HG03439 (cell line): ENCODE measurements around the gene CHMP6.

Source experiments
- ATAC-seq: cut with Tn5 transposase; IDR thresholded peaks from one replicate; pipeline ENCODE4 v1.9.1; 2021; ENCODE audit warnings: mild to moderate bottlenecking, moderate library complexity; ENCODE audit not compliant: unreplicated experiment

CHMP6 gene

GRCh38 chr17:80992077-80992947 lies 671 bp downstream of the CHMP6 start:
- no peak for ATAC-seq

DNA sequence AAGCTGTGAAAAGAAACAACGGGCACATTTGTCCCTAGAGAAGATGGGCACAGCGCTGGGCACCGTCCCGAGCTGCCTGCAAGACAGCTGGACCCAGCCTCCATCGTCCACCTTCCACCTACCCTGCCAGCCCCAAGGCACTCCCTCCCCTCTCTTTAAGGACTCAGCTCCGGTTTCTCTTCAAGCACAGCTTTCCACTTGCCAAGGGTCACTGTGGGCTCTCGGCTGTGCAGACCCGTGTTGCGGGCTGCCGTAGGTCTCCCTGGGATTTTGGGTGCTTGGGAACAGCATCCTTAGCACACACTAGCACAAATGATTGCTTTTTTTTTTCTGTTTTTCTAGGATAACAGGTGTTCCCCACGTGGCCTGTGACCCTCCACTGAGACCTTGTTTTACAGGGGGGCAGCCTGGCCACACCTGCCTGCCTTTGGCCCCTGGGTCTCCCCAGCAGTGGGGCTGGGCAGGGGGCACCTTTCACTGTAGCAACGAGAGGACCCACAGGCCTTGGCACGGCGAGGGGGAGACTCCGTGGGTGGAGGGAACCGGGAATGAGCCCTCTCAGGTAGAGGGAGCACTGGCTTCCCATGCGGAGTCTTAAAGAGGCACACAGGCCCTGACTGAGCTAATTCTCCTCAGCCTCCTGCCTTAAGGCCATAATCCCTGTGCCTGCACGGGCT lies 1.4 kb downstream of the CHMP6 start:
- no peak for ATAC-seq

- no peak for ATAC-seq
These were observed 3.5 kb downstream of the CHMP6 start for GRCh38 chr17:80995131-80995530.

DNA sequence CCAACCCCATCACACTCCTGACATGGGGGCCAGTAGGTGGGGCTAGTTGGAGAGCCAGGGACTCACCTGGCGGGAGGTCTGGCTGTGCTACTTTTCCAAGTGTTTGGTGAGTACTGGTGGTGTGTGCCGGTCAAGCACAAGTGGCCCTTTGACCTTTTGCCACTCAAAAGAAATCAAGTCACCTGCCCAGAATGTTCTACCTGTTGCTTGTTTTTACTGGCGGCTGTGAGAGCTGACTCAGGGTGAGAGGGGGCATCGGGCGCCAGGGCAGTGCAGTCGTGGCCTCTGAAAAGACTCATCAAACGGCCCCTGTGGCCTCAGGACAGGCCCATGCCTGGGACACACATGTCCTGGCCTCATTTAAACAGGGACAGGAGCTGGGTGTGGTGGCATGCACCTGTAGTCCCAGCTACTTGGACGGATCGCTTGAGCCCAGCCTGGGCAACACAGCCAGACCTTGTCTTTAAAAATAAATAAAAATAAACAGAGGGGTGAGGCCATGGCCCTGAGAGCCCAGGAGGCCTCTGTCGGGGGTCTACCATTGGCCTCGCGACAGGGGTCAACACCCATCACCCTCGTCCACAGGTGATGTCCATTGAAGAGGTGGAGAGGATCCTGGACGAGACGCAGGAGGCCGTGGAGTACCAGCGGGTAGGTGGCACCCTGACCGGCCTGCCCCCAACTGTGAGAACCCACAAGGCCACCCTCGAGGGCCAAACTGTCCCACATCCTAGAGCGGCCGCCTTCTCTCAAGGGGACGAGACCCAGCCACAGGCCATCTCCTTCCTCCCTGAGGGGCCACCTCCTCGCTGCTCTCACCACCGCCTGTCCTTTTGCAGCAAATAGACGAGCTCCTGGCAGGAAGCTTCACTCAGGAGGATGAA lies 5.0 kb downstream of the CHMP6 start:
- no peak for ATAC-seq

DNA sequence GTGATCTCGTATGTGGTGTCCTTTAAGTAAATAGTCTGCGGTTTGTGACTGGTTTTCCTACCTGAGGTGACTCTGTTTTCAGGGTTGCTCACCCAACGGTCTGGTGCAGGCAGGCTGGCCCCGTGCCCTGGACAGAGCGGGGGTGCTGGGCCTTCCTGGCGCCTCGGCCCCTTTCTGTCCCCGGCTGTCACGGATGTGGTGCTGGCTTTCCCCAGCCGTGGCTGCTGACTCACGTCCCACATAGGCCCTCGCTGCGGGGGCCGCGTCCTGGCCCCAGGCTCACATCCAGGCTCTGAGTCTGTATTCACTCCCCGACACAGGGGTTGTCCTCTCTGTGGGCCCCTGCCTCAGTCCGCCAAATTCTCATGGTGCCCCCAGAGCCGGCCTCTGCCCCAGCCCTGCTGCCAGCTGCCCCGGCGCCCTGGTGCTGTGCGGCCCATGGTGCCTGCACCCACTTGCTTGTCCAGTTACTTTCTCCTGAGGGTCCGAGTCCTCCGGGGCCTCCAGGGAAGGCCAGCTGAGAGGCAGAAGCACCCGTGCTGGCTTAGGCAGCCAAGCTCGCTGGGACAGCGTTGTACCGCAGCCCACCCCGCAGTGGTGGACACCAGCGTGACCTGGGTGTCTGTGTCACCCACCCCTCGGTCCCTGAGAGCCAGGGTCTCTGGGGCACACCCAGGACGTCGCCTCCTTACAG lies 5.9 kb downstream of the CHMP6 start:
- no peak for ATAC-seq

GRCh38 chr17:80998118-80998747 lies 6.6 kb downstream of the CHMP6 start:
- no peak for ATAC-seq

DNA sequence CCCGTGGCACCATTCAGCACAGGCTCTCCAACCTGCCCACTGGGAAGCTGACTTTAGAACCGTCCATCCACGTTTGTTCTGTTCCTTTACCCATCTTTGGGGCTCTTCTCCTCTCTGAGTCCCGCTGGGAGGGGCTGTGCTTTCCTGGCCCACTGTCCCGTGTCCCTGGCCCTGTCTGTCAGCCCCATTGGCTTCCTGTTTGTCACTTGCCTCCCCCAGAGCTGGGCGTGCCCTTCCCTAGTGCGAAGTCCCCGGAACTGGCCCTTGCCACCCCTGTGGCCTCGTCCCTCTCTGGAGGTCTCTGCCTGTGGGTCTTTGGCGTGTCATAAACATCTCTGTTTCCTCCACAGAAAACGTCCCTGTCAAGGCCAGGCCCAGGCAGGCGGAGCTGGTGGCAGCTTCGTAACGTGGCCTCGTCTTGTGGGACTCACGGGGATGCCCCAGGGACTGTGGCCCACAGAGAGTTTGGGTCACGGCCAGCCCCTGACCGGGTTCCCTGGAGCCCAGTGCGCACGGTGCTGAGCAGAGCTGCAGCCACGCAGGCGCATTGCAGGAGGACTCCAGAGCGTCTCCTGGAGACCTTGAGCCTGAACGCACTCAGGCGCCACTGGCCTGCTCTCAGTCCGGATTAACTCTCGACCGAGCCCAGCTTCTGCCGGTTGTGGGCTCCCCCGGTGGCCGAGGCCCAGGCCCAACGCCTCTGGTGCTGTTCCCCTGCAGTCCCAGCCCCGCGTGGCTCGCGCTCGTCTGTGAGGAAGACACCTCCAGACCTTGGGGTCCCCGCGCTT lies 7.3 kb downstream of the CHMP6 start:
- ATAC-seq = no peak

GRCh38 chr17:80999536-81000333 lies 8.1 kb downstream of the CHMP6 start:
- no peak for ATAC-seq

DNA sequence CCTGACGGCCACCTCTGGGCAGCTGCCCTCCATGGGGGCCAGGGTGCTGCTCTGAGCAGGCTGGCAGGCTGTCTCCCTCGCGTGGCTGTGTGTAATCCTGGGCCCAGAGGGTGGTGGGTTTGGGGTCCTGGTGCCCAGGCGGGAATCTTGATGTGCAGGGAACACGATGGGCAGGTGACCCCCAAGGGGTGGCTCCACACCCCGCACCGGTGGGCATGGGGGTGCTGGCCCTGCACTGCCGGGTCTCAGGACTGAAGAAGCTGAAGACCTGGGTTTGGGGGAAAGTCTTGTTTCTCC lies 8.6 kb downstream of the CHMP6 start:
- ATAC-seq = no peak

GRCh38 chr17:81000631-81001357 lies 9.2 kb downstream of the CHMP6 start:
- no peak for ATAC-seq

DNA sequence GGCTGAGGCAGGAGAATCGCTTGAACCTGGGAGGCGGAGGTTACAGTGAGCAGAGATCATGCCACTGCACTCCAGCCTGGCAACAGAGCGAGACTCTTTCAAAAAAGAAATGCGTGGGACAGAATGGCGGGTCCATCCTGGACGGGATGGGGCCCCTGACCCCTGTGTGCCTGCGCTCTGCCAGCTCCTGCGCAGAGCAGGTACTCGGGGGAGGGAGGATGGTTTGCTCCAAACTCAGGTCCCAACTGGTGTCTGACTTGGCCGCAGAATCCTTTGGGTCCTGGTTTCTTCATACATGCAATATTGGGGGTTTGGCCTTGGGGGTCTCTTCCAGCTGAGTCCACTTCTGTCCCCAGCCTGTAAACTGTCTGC lies 10.4 kb downstream of the CHMP6 start:
- ATAC-seq = no peak

- ATAC-seq = no peak
These were observed 11.0 kb downstream of the CHMP6 start for GRCh38 chr17:81002409-81003361.

DNA sequence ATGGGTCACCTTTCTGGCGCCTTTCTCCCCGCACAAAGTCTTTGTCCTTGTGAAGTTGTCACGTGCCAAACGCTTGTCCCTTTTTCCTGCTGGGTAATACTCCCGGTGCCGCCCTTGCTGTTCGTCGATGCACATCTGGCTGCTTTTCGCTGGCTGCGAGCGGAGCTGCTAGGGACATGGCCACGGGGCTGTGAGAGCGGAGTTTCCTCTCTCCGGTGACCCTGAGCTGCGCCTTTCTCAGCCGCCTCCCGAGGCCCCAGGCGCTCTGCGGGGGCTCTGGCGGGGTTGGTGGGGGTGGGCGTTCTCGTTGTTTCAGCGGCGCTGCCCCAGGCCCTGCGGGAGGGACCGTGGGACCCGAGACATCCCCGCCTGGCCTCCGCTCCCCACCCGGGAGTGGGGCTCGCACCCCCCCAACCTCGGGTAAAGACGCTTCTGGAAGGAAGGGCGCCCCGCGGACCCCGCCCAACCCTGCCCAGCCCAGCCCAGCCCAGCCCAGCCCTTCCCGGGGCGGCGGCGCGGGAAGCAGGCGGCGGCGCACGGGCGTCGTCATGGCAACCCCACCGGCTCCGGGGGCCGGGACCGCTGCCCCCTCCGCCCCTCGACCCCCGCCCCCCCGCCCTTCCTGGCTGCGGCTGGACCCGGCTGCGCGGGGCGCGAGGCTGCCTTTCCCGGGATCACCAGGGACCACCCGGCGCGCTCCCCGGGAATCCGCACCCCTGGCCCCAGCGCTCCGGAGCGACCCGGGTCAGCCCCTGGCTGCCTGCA lies 12.3 kb downstream of the CHMP6 start:
- no peak for ATAC-seq

DNA sequence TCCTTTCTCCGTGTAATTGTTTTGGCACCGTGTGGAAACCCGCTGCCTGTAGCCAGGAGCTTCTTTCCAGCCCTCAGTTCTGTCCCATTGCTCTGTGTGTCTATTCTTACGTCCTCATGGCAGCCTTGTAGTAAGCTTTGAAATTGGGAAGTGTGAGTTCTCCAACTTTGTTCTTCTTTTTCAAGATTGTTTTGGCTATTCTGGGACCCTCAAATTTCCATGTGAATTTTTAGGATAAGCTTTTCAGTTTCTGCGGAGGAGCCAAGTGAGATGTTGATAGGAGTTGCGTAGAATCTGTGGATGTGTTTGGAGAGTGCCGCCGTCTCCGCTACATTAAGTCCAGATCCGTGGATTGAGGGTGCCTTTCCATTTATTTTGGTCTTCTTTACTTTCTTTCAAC lies 15.2 kb downstream of the CHMP6 start:
- no peak for ATAC-seq

GRCh38 chr17:81008140-81008539 lies 16.5 kb downstream of the CHMP6 start:
- no peak for ATAC-seq

DNA sequence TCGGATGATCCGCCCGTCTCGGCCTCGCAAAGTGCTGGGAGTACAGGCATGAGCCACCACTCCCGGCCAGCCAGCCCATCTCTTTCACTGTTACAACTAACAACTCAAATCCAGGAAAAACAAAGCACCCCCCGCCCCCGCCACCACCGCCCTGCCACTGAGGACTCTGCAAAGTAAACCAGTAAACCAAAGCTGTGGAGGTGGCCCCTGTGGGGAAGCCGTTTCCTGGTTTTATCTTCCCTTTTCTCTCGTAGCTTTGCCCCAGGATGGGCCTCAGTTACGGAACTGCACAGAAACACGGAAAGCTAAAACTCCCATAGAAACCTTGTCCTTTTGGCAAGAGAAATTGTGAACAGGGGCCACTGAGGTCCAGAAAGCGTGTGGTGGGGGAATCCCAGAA lies 17.5 kb downstream of the CHMP6 start:
- ATAC-seq = no peak
